ENCODE data around the gene GP2.

- TF ChIP-seq, protein P1, sequence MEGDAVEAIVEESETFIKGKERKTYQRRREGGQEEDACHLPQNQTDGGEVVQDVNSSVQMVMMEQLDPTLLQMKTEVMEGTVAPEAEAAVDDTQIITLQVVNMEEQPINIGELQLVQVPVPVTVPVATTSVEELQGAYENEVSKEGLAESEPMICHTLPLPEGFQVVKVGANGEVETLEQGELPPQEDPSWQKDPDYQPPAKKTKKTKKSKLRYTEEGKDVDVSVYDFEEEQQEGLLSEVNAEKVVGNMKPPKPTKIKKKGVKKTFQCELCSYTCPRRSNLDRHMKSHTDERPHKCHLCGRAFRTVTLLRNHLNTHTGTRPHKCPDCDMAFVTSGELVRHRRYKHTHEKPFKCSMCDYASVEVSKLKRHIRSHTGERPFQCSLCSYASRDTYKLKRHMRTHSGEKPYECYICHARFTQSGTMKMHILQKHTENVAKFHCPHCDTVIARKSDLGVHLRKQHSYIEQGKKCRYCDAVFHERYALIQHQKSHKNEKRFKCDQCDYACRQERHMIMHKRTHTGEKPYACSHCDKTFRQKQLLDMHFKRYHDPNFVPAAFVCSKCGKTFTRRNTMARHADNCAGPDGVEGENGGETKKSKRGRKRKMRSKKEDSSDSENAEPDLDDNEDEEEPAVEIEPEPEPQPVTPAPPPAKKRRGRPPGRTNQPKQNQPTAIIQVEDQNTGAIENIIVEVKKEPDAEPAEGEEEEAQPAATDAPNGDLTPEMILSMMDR (optimal IDR thresholded peaks at IDR 0.05 in 1 of 3, IDR thresholded peaks at IDR 0.05 in 1 of 3, conservative IDR thresholded peaks at IDR 0.05 in 1 of 3; ENCODE audit: extremely low read depth in 1 of 3, insufficient read depth in 2 of 3, low read length in 3 of 3): no peak
- TF ChIP-seq EZH2 (IDR thresholded peaks at IDR 0.05; ENCODE audit: low read length): no peak
These were observed 12.4 kb upstream of the GP2 start for GRCh38 chr16:20339744-20340143.

Measured in keratinocyte (primary cell).